Measurements from ENCODE around the gene PCSK1.
A peak's percentile ranks its signal among the peaks of the same experiment; 100 is the strongest.
"Not testable (repeated sequence)": the region's sequence is repeated elsewhere in the genome, so short reads cannot be mapped to it uniquely, and the experiment has no call there.

PCSK1 gene

DNA sequence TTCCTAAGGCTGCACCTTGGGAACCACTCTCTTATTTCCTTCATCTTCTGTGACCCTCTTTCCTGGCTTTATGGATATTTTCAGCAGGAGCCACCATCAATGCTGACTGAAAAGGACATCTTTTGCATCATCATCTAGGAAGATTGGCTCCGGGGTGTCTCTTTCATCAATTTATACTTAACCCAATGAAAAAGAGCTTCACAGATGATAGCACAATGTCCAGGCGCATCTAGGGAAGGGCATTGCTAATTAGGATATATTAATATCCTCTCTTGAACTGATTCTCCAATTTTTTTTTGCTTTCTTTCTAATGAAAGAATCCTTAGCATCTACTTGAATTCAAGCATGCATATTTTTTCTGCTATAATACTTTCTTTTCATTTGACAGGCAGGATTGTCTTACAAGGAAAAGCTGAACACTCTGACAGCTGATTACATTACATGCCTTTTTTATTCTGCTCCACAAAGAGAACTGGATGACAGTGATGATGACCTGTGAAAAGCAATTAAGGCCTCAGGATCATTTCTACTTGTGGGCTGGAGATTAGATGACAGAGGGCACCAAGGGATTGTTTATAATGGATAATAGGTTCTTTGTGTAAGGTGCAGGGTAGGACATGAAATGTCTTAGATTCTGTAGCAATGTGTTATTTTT, 60.2 kb downstream of the PCSK1 start:
- no peak for DNase-seq (ENCODE audit: low spot score)

DNA sequence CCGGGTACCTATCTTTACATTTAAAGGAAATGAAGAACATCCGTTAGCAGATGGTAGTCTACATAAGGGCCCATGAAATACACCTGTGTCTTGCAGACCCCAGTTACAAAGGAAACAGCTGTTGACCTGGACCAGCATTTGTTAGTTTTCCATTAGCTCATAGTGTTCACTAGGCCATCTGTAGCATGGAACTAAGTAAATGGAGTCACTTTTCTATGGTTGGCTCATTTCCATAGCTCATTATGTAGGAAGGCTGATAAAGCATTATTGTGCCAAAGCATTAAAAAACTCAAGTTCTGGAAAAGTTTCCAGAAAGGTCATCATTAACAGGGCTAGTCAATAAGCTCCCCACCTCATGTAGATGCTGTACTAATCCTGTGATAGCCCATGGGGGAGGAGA, 62.1 kb downstream of the PCSK1 start:
- no peak for DNase-seq (ENCODE audit: low spot score)

DNA sequence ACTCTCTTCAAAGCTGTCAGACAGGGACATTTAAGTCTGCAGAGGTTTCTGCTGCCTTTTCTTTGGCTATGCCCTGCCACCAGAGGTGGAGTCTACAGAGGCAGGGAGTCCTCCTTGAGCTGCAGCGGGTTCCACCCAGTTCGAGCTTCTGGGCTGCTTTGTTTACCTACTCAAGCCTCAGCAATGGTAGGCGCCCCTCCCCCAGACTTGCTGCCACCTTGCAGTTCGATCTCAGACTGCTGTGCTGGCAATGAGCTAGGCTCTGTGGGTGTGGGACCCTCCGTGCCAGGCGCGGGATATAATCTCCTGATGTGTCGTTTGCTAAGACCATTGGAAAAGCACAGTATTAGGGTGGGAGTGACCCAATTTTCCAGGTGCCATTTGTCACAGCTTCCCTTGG, 65.7 kb downstream of the PCSK1 start:
- DNase-seq (ENCODE audit: low spot score): not testable (repeated sequence)

DNA sequence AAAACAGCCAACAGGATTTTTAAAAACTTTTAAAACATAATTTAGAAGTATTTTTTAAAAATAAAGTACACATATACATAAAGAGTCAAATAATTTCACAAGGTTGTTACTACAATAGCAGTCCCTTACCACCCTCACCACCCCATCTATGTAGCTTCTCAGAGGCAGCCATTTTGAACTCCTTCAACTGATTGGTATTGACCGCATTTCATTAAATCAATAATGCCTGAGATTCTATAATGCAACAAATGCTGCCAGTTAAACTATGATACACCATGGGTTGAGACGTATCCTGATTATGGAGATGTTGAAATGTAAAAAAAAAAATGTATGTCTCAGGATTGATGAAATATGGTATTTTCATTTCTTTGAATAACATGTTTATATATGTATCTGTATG, 78.8 kb downstream of the PCSK1 start:
- no peak for DNase-seq (ENCODE audit: low spot score)

DNA sequence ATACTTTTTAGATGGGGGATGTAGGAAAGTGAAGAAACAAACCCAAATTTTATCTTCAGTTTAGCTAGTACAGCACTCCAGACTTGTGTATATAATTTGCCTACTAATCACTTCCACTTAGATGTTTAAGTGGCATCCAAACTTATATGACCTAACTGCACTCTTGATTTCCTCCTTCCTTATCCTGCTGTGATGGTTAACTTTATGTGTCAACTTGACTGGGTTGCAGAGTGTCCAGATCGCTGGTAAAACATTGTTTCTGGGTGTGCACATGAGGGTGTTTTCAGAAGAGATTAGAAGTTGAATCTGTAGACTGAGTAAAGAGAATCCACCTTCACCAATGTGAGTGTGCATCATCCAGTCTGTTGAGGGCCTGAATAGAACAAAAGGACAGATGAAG, 79.8 kb downstream of the PCSK1 start:
- DNase-seq (ENCODE audit: low spot score): no peak

DNA sequence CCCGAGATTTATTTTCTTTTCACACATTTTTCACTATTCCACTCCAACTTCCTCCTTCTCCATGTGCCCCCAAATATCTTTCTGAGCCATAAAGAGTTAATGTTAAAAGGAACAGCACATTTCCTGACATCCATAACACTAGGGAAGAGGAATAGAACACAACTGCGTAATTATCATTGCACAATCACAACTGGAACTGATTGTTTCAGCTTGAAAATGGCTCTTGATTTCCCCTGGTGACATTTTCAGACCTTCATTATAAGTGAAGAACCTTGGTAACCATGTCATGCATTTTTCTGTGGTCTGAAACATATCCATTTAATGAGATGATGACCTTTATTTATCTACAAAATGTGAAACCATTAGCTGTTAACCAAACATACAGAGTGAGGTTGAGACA, 82.4 kb downstream of the PCSK1 start:
- no peak for DNase-seq (ENCODE audit: low spot score)

DNA sequence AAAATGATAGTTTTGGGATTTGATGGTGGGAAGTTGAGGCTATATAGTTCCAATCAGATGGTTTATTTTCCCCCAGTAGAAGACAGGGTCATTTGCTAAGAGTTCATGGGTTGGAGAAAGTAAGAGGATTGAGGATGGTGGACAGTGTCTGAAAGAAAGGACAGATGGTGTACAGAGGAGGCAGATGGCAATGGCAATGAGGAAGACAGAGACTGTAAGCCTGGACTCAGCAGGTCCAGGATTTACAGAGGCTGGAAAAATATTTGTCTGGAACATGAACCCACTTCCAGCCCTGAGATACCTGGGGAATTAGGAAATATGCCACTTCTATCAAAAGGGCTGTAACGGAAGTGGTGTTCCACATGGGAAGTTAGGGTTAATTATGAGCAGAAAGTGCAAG, 84.5 kb downstream of the PCSK1 start:
- DNase-seq (ENCODE audit: low spot score): peak; percentile 62

DNA sequence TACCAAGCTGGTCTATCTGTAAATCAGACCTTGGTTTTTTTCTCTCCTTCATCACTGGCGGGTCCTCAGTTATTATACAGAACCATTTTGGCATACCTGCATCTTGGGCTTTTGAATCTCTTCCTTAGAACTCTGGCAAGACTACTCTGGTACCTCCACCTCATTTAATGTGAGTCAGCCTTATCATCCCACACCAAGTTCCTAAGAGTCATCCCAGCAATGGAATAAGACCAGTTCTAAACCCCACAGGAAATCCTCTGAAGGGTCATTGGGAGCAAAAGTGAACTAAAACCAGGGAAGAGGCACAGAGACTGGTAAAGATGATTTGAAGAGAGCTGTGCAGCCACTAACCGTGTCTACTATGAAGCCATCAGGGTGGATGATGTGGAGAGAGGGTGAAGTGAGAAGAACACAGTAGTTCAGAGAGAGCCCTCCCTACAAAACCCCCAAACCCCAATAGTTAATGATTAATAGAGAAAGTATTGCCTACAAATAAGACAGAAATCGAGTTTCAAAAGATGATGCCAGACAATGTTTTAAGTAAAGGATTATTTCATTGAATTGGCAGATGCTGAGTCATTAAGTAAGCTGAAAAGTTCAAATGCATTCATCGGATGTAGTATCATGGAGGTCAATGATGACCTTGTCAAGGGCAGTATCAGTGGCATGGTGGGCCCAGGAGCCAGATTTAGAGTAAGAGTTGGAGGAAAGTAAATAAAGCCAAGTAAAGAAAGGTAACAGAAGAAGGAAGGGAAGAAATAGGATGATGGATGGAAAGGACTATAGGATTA, 85.4 kb downstream of the PCSK1 start:
- DNase-seq (ENCODE audit: low spot score): no peak

DNA sequence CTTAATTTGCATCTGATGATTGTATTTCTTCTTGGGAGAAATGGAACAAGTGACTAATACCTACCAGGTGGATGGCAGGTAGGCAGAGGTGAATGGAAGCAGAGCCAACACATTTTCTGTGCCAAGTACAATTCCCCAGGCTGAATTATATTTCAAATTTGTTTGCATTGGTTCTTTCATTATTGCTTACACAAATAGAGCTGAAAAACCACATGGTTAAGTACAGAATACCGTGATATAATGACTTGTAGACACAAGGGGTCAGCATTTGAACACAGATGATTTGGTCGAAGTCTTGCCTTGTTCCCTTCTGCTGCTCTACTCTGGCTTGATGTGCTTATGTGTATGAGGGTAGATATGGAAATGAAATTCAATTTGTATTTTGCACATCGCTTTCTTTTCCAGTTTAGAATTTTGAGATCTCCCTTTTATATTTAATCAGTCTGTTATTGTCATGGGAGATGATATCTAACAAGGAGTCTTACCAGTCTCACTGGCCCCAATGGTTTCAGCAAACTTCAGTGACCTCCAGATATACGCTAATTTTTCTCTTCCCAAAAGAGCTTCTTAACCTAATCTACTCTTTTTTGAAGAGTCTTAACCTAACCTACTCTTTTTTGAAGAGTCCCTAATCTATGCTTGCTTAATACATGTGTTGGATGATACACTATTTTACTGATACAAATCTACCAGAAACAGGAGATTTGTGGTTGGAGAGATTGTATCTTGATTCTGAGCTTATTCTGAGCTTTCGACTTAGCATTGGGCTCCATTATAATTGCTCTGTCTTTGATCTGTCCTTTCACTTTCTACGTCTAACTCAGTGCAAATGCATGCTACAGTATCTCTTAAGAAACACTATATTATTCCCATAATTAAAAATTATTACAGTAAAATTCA, 88.1 kb downstream of the PCSK1 start:
- DNase-seq (ENCODE audit: low spot score): peak; percentile 71

DNA sequence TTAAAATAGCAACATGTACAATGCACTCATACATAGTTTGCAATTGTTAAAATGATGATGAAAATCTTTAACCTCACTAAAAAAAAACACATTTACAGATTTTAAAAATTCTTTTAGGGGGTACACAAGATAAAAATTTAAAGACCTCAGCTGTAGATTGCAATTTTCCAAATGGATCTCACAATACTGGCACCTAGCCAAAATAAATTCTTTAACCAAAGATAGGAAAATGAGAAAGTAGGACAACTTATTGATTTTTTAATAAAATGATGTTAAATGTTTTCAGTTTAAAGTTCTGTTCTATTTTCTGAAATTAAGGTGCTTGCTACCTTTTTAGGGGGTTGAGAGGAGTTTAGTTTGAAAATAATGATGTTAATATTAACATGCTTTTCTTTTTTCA, 90.0 kb downstream of the PCSK1 start:
- DNase-seq (ENCODE audit: low spot score): no peak

DNA sequence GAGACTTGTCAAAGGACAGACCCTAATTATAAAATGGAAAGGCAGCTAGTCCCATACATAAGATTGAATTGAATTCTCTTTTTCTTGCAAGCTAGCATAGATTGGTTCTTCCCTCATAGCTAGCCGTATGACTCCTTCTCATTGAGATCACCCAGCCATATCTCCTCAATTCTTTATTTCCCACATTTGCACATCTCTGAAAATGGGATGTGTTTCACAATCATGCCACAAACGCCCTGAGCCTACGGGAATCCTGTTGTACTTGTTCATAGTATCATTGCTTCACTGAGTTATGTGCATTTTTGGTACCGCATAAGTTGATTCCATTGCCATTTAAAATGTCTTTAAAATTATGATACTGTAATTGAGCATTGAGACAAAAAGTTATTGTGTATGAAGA, 90.5 kb downstream of the PCSK1 start:
- no peak for DNase-seq (ENCODE audit: low spot score)

Measured in cerebellar cortex (tissue), 1 donor.